ENCODE measurements around the gene SPATS1. TPM values are rescaled to one million over a fixed set of nuclear protein-coding genes. Genes with fewer than 3 reads are reported as not detected.
"Not testable (repeated sequence)": the region's sequence is repeated elsewhere in the genome, so short reads cannot be mapped to it uniquely, and the experiment has no call there.

Gene SPATS1
- polyA plus RNA-seq, 1 donor from 2014 or later = not detected

DNA sequence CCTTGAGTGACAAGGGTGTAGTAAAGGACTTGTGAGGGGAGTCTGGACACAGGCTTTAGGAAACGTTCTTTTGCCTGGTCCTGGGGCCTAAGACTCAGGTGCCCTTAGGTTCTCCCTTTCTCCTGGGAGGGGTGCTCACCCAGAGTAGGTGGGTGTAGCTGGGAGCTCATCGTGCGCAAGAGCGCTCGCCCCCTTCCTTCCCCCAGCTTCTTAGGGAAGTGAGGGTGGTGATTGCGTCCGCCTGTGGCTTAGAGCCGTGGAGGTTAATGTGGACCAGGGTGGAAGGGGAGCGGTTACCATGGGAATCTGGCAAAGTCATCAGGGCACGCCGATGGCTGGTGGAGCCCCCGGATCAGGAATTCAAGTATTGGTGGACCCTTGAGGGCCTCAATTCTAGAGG, 26.0 kb upstream of the SPATS1 start:
- no peak overlapping the region for H3K27ac ChIP-seq (ENCODE audit: low read length)
- no peak for TF ChIP-seq SMC3 (conservative IDR thresholded peaks at IDR 0.05; ENCODE audit: poor library complexity)
- no peak for TF ChIP-seq TAF1 (IDR thresholded peaks at IDR 0.05; ENCODE audit: low read depth)
- TF ChIP-seq, protein P1, sequence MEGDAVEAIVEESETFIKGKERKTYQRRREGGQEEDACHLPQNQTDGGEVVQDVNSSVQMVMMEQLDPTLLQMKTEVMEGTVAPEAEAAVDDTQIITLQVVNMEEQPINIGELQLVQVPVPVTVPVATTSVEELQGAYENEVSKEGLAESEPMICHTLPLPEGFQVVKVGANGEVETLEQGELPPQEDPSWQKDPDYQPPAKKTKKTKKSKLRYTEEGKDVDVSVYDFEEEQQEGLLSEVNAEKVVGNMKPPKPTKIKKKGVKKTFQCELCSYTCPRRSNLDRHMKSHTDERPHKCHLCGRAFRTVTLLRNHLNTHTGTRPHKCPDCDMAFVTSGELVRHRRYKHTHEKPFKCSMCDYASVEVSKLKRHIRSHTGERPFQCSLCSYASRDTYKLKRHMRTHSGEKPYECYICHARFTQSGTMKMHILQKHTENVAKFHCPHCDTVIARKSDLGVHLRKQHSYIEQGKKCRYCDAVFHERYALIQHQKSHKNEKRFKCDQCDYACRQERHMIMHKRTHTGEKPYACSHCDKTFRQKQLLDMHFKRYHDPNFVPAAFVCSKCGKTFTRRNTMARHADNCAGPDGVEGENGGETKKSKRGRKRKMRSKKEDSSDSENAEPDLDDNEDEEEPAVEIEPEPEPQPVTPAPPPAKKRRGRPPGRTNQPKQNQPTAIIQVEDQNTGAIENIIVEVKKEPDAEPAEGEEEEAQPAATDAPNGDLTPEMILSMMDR (IDR thresholded peaks at IDR 0.05; ENCODE audit: poor library complexity, severe bottlenecking) = no peak
- TF ChIP-seq POLR2AphosphoS5 (IDR thresholded peaks at IDR 0.05) = no peak
- no peak for TF ChIP-seq MXI1 (conservative IDR thresholded peaks at IDR 0.05; ENCODE audit: poor library complexity, severe bottlenecking)
- TF ChIP-seq, protein P2, sequence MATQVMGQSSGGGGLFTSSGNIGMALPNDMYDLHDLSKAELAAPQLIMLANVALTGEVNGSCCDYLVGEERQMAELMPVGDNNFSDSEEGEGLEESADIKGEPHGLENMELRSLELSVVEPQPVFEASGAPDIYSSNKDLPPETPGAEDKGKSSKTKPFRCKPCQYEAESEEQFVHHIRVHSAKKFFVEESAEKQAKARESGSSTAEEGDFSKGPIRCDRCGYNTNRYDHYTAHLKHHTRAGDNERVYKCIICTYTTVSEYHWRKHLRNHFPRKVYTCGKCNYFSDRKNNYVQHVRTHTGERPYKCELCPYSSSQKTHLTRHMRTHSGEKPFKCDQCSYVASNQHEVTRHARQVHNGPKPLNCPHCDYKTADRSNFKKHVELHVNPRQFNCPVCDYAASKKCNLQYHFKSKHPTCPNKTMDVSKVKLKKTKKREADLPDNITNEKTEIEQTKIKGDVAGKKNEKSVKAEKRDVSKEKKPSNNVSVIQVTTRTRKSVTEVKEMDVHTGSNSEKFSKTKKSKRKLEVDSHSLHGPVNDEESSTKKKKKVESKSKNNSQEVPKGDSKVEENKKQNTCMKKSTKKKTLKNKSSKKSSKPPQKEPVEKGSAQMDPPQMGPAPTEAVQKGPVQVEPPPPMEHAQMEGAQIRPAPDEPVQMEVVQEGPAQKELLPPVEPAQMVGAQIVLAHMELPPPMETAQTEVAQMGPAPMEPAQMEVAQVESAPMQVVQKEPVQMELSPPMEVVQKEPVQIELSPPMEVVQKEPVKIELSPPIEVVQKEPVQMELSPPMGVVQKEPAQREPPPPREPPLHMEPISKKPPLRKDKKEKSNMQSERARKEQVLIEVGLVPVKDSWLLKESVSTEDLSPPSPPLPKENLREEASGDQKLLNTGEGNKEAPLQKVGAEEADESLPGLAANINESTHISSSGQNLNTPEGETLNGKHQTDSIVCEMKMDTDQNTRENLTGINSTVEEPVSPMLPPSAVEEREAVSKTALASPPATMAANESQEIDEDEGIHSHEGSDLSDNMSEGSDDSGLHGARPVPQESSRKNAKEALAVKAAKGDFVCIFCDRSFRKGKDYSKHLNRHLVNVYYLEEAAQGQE (IDR thresholded peaks at IDR 0.05; ENCODE audit: borderline replicate concordance) = no peak
- no peak for TF ChIP-seq RAD21 (conservative IDR thresholded peaks at IDR 0.05)
- H3K9me3 ChIP-seq (ENCODE audit: low read length) = no peaks in the 10 kb centered on the region
- H3K36me3 ChIP-seq (ENCODE audit: insufficient read depth, low read length) = no peaks in the 10 kb centered on the region
- no peaks in the 10 kb centered on the region for H3F3A ChIP-seq (ENCODE audit: insufficient read depth, low read length, poor library complexity, severe bottlenecking)
- no peaks in the 10 kb centered on the region for H3K9me2 ChIP-seq (ENCODE audit: insufficient read depth, low read length)
- H4K20me1 ChIP-seq (ENCODE audit: insufficient read depth) = no peaks in the 10 kb centered on the region
- no peak overlapping the region for H3K4me2 ChIP-seq (ENCODE audit: low read length)
- H3K9ac ChIP-seq (ENCODE audit: low read length) = no peak overlapping the region
- H3K4me3 ChIP-seq (ENCODE audit: low read length) = no peak overlapping the region
- H3K79me2 ChIP-seq (replicated peaks; ENCODE audit: insufficient read depth, low read length) = peaks cover 7% of the 10 kb centered on the region
- H3K27me3 ChIP-seq (ENCODE audit: insufficient read depth, low read depth, low read length) = no peaks in the 10 kb centered on the region
- H2AFZ ChIP-seq (ENCODE audit: low read depth, low read length) = no peak overlapping the region

DNA sequence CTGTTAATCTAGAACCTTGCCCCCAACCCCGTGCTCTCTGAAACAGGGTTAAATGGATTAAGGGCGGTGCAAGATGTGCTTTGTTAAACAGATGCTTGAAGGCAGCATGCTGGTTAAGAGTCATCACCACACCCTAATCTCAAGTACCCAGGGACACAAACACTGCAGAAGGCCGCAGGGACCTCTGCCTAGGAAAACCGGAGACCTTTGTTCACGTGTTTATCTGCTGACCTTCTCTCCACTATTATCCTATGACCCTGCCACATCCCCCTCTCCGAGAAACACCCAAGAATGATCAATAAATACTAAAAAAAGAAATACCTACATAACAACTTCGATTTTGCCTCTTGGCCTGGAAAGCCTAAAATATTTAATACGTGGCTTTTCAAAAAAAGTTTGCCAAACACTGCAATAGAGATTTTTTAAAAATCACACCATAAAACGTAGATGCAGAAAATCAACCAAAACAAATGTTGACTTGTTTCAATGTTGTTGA, 25.3 kb upstream of the SPATS1 start:
- not testable (repeated sequence) for H4K20me1 ChIP-seq (ENCODE audit: insufficient read depth); H3K9me3 ChIP-seq (ENCODE audit: low read length); H3K36me3 ChIP-seq (ENCODE audit: insufficient read depth, low read length); H3K27ac ChIP-seq (ENCODE audit: low read length); H3K4me3 ChIP-seq (ENCODE audit: low read length); H3K4me2 ChIP-seq (ENCODE audit: low read length); H3F3A ChIP-seq (ENCODE audit: insufficient read depth, low read length, poor library complexity, severe bottlenecking); H3K9me2 ChIP-seq (ENCODE audit: insufficient read depth, low read length); H2AFZ ChIP-seq (ENCODE audit: low read depth, low read length); H3K9ac ChIP-seq (ENCODE audit: low read length); H3K27me3 ChIP-seq (ENCODE audit: insufficient read depth, low read depth, low read length); H3K79me2 ChIP-seq (replicated peaks; ENCODE audit: insufficient read depth, low read length)

DNA sequence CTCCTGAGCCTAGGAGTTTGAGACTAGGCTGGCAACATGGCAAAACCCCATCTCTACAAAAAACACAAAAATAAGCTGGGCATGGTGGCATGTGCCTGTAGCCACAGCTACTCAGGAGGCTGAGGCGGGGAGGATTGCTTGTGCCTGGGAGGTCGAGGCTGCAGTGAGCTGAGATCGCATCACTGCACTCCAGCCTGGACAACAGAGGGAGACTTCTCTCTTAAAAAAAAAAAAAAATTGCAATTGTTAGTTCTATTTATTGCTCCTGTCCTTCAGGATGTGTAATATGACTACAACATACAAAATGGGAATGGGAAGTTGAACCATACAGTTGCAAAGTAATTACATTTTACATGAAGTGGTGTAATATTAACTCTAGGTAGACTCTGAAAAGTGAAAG, 21.2 kb upstream of the SPATS1 start:
- no peaks in the 10 kb centered on the region for H3K27me3 ChIP-seq (ENCODE audit: insufficient read depth, low read depth, low read length)
- no peaks in the 10 kb centered on the region for H3K9me3 ChIP-seq (ENCODE audit: low read length)
- no peak for TF ChIP-seq SMC3 (conservative IDR thresholded peaks at IDR 0.05; ENCODE audit: poor library complexity)
- TF ChIP-seq, protein P1 (IDR thresholded peaks at IDR 0.05; ENCODE audit: poor library complexity, severe bottlenecking) = no peak
- no peaks in the 10 kb centered on the region for H4K20me1 ChIP-seq (ENCODE audit: insufficient read depth)
- no peak overlapping the region for H3K27ac ChIP-seq (ENCODE audit: low read length)
- no peaks in the 10 kb centered on the region for H3K36me3 ChIP-seq (ENCODE audit: insufficient read depth, low read length)
- H3K9me2 ChIP-seq (ENCODE audit: insufficient read depth, low read length) = no peaks in the 10 kb centered on the region
- no peaks in the 10 kb centered on the region for H3K79me2 ChIP-seq (replicated peaks; ENCODE audit: insufficient read depth, low read length)
- H3F3A ChIP-seq (ENCODE audit: insufficient read depth, low read length, poor library complexity, severe bottlenecking) = no peaks in the 10 kb centered on the region
- H3K4me3 ChIP-seq (ENCODE audit: low read length) = no peak overlapping the region
- H3K9ac ChIP-seq (ENCODE audit: low read length) = no peak overlapping the region
- H3K4me2 ChIP-seq (ENCODE audit: low read length) = no peak overlapping the region
- no peak overlapping the region for H2AFZ ChIP-seq (ENCODE audit: low read depth, low read length)
